ENCODE data around the gene CIAO2B.
"Not testable (repeated sequence)": the region's sequence is repeated elsewhere in the genome, so short reads cannot be mapped to it uniquely, and the experiment has no call there.

CIAO2B gene

DNA sequence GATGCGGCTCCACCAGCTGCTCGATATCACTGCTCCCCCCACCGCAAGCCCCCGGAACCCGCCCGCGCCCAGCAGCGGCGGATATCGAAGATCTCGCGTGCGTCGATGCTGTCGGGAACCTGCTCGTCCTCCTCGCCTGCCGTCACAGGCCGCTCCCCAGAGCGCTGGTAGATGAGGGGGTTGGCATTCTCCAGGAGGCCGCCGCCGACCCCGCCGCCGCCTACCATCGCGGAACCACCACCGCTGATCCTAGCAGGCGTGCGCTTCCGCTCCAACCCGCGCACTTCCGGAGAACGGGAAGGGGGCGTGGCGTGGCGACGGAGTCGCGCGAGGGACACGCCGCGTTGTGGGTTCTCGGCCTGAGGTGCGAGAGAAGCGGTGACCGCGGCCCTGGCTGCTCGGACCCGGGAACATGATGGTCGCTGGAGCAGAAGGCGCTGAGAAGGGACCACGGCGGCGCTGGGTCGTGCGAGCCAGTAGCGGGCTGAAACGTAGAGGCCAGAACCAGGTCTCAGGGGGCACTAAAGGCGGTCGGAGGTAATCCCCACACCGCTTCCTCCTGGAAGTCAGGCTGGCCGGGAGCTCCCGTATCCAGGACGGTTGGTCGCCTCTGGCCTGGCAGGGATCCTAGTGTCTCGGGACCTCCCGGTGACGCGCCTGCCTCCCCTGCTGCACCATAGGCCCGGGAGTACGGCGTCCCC, at the start of gene CIAO2B:
Gene CIAO2B (minus strand): TSS at position 265 of the 701 bp plus-strand sequence. CDS start 38 bp downstream, at position 227.
- H3K27me3 ChIP-seq (ENCODE audit: control insufficient read depth, insufficient read depth, low read length): no peaks in the 10 kb centered on the region
- no peaks in the 10 kb centered on the region for H3K9me3 ChIP-seq (ENCODE audit: control insufficient read depth, low read length)
- H3K36me3 ChIP-seq (ENCODE audit: control insufficient read depth, insufficient read depth, low read length): peaks cover 6% of the 10 kb centered on the region
- peak within 1 kb of the TSS; percentile 95 for H3K9ac ChIP-seq (ENCODE audit: low read length)
- peak within 1 kb of the TSS; percentile 88 for H3K4me3 ChIP-seq (ENCODE audit: low read length)
- peaks cover 68% of the 10 kb centered on the region for H3K4me1 ChIP-seq (ENCODE audit: control insufficient read depth, insufficient read depth, low read length)

DNA sequence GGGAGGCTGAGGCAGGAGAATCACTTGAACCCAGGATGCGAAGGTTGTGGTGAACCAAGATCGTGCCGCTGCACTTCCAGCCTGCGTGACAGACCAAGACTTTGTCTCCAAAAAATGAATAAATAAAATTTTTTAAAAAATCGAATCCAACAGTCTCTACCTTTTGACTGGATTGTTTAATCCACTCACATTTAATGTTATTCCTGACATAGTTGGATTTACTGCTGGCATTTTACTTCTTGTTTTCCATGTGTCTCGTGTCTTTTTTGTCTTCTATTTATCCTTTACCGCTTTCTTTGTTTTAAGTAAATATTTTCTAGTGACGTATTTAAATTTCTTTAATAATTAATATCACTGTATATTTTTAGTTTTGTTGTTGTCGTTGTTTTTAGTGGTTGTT, 48.8 kb upstream of the CIAO2B start:
- H3K4me1 ChIP-seq (ENCODE audit: control insufficient read depth, insufficient read depth, low read length): peaks cover 7% of the 10 kb centered on the region
- no peak overlapping the region for H3K4me3 ChIP-seq (ENCODE audit: low read length)
- no peaks in the 10 kb centered on the region for H3K9me3 ChIP-seq (ENCODE audit: control insufficient read depth, low read length)
- no peak overlapping the region for H3K9ac ChIP-seq (ENCODE audit: low read length)
- no peaks in the 10 kb centered on the region for H3K27me3 ChIP-seq (ENCODE audit: control insufficient read depth, insufficient read depth, low read length)
- H3K36me3 ChIP-seq (ENCODE audit: control insufficient read depth, insufficient read depth, low read length): no peaks in the 10 kb centered on the region

DNA sequence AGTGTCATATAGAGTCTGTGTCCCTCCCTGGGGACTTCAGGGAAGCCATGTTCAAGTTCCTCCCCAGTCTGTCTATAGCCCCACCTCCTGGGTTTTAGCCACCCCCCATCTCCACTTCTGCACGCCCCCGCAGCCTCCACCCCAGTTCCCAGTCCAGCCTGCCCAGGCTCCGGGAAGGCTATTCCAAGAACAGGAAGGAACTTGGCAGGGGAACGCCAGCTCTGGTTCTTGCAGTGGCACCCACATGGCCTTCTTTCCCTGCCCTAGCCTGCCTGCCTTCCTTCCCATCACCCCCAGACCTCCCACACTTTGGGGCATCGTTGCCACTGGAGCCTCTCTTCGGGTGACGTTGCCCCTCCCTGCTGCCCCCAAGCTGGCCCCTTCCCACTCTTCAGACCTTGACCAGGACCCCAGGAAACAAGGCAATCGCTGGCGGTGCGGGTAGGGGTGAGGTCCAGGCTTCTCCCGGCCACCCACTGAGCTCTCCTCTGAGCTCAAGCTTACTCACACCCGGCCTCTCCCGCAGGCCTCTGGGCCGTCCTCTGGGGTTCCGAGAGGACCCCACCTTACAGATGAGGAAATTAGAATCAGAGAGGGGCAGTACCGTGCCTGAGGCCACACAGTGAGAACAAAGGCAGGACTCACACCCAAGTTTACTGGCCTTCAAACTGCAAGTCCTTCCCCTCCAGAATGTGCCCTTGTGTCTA, 45.0 kb upstream of the CIAO2B start:
- peaks cover 13% of the 10 kb centered on the region for H3K4me1 ChIP-seq (ENCODE audit: control insufficient read depth, insufficient read depth, low read length)
- H3K36me3 ChIP-seq (ENCODE audit: control insufficient read depth, insufficient read depth, low read length): no peaks in the 10 kb centered on the region
- no peak overlapping the region for H3K4me3 ChIP-seq (ENCODE audit: low read length)
- H3K9me3 ChIP-seq (ENCODE audit: control insufficient read depth, low read length): no peaks in the 10 kb centered on the region
- no peaks in the 10 kb centered on the region for H3K27me3 ChIP-seq (ENCODE audit: control insufficient read depth, insufficient read depth, low read length)
- H3K9ac ChIP-seq (ENCODE audit: low read length): no peak overlapping the region

DNA sequence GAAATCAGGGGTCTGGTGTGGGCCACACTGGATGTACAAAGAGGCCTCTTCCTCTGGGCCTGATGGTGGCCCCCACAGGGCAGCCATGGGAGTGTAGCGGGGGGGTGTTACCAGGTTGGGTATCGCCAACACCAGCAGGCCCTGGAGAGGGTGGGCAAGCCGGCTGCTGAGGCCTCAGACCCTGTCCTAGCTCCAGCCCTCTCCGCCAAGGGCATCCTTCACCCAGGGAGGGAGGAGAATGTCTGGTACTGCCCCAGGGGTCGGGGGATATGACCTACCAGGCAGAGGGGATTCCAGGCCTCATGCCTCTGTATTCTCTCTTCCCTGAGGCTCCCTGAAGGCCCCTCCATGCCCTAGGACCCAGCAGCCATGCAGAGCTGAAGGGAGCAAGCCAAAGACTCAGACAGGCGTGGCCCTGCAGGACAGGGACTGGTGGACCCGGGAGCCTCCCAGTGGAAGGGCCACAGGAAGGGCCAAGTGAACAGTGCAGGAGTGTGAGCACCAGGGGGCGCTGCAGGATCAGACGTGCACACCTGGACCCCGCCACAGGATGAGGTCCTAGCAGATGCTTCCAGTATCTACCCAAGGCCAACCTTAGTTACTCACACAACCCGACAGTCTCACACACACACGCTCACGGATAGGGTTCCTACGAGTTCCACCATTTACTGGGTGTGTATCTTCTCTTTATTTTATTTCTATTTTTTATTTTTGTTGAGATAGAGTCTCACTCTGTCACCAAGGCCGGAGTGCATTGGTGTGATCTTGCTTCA, 43.3 kb upstream of the CIAO2B start:
- no peaks in the 10 kb centered on the region for H3K27me3 ChIP-seq (ENCODE audit: control insufficient read depth, insufficient read depth, low read length)
- no peak overlapping the region for H3K9ac ChIP-seq (ENCODE audit: low read length)
- no peaks in the 10 kb centered on the region for H3K9me3 ChIP-seq (ENCODE audit: control insufficient read depth, low read length)
- H3K4me1 ChIP-seq (ENCODE audit: control insufficient read depth, insufficient read depth, low read length): peaks cover 13% of the 10 kb centered on the region
- no peaks in the 10 kb centered on the region for H3K36me3 ChIP-seq (ENCODE audit: control insufficient read depth, insufficient read depth, low read length)
- no peak overlapping the region for H3K4me3 ChIP-seq (ENCODE audit: low read length)

DNA sequence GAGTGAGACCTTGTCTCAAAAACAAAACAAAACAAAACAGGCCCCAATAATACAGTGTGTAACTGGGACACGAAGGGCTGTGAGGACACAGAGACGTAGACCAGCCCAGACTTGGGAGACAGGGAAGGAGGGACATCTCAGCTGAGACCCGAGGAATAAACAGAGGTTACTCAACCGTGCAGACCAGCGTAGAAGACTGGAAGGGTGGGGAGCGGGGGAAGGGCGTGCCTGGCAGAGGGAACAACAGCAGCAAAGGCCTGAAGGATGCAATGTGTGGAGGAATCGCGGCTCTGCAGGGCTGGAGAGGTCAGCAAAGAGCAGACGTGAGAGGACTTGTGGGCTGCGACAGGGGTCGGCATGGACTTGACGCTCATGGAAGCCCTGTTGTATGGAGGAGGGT, 42.5 kb upstream of the CIAO2B start:
- Histone ChIP-seq H3K9ac (ENCODE audit: low read length) (no peak overlapping the region), H3K4me1 (ENCODE audit: control insufficient read depth, insufficient read depth, low read length) (peaks cover 13% of the 10 kb centered on the region), H3K27me3 (ENCODE audit: control insufficient read depth, insufficient read depth, low read length) (no peaks in the 10 kb centered on the region), H3K36me3 (ENCODE audit: control insufficient read depth, insufficient read depth, low read length) (no peaks in the 10 kb centered on the region), H3K4me3 (ENCODE audit: low read length) (no peak overlapping the region), H3K9me3 (ENCODE audit: control insufficient read depth, low read length) (no peaks in the 10 kb centered on the region)

DNA sequence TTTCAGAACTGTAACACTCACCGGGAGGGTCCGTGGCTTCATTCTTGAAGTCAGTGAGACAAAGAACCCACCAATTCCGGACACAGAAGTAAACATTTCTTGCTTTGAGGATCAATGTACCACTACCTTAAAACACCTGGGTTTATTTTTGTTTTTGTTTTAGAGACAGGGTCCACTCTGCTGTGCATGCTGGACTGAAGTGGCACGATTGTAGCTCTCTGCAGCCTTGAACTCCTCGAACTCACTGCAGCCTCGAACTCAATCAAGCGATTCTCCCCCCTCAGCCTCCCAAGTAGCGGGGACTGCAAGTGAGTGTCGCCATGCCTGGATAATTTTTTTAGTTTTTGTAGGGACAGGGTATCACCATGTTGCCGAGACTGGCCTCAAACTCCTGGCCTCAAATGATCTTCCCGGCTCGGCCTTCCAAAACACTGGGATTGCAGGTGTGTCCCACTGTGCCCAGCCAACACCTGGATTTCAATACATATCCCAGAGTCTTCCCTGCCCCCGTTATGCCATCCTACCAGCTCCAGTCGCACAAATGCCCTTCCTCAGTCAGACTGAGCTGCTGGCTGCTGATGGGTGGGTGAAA, 41.2 kb upstream of the CIAO2B start:
- Histone ChIP-seq H3K27me3 (ENCODE audit: control insufficient read depth, insufficient read depth, low read length) (no peaks in the 10 kb centered on the region), H3K4me3 (ENCODE audit: low read length) (no peak overlapping the region), H3K4me1 (ENCODE audit: control insufficient read depth, insufficient read depth, low read length) (peaks cover 13% of the 10 kb centered on the region), H3K9ac (ENCODE audit: low read length) (no peak overlapping the region), H3K36me3 (ENCODE audit: control insufficient read depth, insufficient read depth, low read length) (no peaks in the 10 kb centered on the region), H3K9me3 (ENCODE audit: control insufficient read depth, low read length) (no peaks in the 10 kb centered on the region)

DNA sequence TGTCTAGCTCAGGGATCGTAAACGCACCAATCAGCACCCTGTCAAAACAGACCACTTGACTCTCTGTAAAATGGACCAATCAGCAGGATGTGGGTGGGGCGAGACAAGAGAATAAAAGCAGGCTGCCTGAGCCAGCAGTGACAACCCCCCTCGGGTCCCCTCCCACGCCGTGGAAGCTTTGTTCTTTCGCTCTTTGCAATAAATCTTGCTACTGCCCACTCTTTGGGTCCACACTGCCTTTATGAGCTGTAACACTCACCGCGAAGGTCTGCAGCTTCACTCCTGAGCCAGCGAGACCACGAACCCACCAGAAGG, 40.7 kb upstream of the CIAO2B start:
- not testable (repeated sequence) for H3K9ac ChIP-seq (ENCODE audit: low read length); H3K4me3 ChIP-seq (ENCODE audit: low read length); H3K9me3 ChIP-seq (ENCODE audit: control insufficient read depth, low read length); H3K36me3 ChIP-seq (ENCODE audit: control insufficient read depth, insufficient read depth, low read length); H3K27me3 ChIP-seq (ENCODE audit: control insufficient read depth, insufficient read depth, low read length)
- H3K4me1 ChIP-seq (ENCODE audit: control insufficient read depth, insufficient read depth, low read length): peaks cover 13% of the 10 kb centered on the region

DNA sequence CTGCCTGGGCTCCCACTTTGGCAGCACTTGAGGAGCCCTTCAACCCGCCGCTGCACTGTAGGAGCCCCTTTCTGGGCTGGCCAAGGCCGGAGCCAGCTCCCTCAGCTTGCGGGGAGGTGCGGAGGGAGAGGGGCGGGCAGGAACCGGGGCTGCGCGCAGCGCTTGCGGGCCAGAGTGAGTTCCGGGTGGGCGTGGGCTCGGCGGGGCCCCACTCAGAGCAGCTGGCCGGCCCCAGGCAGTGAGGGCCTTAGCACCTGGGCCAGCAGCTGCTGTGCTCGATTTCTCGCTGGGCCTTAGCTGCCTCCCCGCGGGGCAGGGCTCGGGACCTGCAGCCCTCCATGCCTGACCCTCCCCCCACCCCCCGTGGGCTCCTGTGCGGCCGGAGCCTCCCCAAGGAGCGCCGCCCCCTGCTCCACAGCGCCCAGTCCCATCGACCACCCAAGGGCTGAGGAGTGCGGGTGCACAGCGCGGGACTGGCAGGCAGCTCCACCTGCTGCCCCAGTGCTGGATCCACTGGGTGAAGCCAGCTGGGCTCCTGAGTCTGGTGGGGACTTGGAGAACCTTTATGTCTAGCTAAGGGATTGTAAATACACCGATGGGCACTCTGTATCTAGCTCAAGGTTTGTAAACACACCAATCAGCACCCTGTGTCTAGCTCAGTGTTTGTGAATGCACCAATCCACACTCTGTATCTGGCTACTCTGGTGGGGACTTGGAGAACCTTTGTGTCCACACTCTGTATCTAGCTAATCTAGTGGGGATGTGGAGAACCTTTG, 40.1 kb upstream of the CIAO2B start:
- H3K9me3 ChIP-seq (ENCODE audit: control insufficient read depth, low read length): not testable (repeated sequence)

DNA sequence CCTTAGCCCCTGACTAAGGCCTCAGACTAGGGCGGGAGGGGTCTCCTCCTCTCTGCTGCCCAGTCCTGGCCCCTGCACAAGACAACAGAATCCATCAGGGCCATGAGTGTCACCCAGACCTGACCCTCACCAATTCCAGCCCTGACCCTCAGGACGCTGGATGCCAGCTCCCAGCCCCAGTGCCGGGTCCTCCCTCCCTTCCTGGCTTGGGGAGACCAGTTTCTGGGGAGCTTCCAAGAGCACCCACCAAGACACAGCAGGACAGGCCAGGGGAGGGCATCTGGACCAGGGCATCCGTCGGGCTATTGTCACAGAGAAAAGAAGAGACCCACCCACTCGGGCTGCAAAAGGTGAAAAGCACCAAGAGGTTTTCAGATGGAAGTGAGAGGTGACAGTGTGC, 39.5 kb upstream of the CIAO2B start:
- Histone ChIP-seq H3K4me3 (ENCODE audit: low read length) (no peak overlapping the region), H3K9me3 (ENCODE audit: control insufficient read depth, low read length) (no peaks in the 10 kb centered on the region), H3K36me3 (ENCODE audit: control insufficient read depth, insufficient read depth, low read length) (no peaks in the 10 kb centered on the region), H3K9ac (ENCODE audit: low read length) (no peak overlapping the region), H3K27me3 (ENCODE audit: control insufficient read depth, insufficient read depth, low read length) (no peaks in the 10 kb centered on the region), H3K4me1 (ENCODE audit: control insufficient read depth, insufficient read depth, low read length) (peaks cover 6% of the 10 kb centered on the region)

More for the DNA sequence above, 40.1 kb upstream of the CIAO2B start:
- not testable (repeated sequence) for H3K4me3 ChIP-seq (ENCODE audit: low read length); H3K36me3 ChIP-seq (ENCODE audit: control insufficient read depth, insufficient read depth, low read length); H3K4me1 ChIP-seq (ENCODE audit: control insufficient read depth, insufficient read depth, low read length); H3K9ac ChIP-seq (ENCODE audit: low read length); H3K27me3 ChIP-seq (ENCODE audit: control insufficient read depth, insufficient read depth, low read length)

DNA sequence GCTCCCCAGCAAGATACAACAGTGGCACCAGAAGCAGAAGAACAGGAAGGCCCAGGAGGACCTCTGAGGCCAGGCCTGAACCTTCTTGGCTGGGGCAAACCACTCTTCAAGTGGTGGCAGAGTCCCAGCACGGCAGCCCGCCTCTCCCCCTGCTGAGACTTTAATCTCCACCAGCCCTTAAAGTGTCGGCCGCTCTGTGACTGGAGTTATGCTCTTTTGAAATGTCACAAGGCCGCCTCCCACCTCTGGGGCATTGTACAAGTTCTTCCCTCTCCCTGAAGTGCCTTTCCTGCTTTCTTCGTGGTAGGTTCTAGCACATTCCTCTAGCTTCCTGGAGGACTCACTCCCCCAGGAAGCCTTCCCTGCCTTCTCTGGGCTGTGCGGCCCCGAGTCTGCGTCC, 38.8 kb upstream of the CIAO2B start:
- H3K27me3 ChIP-seq (ENCODE audit: control insufficient read depth, insufficient read depth, low read length): no peaks in the 10 kb centered on the region
- no peaks in the 10 kb centered on the region for H3K9me3 ChIP-seq (ENCODE audit: control insufficient read depth, low read length)
- peaks cover 6% of the 10 kb centered on the region for H3K4me1 ChIP-seq (ENCODE audit: control insufficient read depth, insufficient read depth, low read length)
- no peak overlapping the region for H3K4me3 ChIP-seq (ENCODE audit: low read length)
- H3K9ac ChIP-seq (ENCODE audit: low read length): no peak overlapping the region
- no peaks in the 10 kb centered on the region for H3K36me3 ChIP-seq (ENCODE audit: control insufficient read depth, insufficient read depth, low read length)

DNA sequence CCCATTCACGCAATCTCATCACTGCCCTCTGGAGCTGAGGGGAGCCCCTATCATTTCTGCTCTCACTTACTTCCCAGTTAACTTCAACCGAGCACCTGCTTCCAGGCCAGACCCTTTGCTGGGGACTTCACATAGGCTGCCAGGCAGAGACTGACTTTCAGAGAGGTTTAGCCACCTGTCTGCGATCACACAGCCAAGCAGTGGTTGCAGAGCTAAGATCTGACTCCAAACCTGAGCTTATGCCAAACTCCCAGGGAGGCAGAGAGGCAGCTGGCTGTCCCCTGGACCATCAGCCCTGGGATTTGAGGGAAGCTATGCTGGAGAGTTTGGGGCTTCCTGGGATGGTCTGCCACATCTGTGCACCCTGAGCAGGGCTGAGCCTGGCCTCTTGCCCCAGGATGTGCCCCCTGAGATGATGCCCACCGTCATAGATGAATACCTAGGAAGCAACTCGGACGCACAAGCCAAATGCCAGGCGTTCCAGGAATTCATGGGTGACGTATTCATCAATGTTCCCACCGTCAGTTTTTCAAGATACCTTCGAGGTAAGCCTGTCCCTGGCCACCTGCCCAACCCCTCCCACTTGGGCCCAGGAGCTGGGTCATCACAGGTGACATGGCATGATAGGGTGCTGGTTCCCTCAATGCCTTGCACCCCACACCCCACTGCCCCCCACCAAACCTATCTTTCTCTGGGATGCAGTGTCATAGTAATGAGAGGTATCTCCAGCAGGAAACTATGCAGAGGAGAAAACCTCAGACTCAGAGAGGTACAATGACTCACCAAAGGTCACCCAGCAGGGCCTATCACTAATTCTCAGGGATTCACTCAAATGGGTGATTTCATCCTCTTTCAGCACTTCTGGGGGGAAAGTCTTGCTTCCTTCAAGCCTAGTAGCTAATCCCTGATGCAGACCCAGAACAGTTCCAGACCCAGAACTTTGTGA, 36.8 kb upstream of the CIAO2B start:
- H3K36me3 ChIP-seq (ENCODE audit: control insufficient read depth, insufficient read depth, low read length): no peaks in the 10 kb centered on the region
- H3K9ac ChIP-seq (ENCODE audit: low read length): no peak overlapping the region
- H3K27me3 ChIP-seq (ENCODE audit: control insufficient read depth, insufficient read depth, low read length): no peaks in the 10 kb centered on the region
- H3K9me3 ChIP-seq (ENCODE audit: control insufficient read depth, low read length): no peaks in the 10 kb centered on the region
- H3K4me3 ChIP-seq (ENCODE audit: low read length): no peak overlapping the region
- H3K4me1 ChIP-seq (ENCODE audit: control insufficient read depth, insufficient read depth, low read length): no peaks in the 10 kb centered on the region

Measured in mucosa of stomach (tissue), 1 donor.